Adrenal gland (tissue), 12 donors: ENCODE results near the gene NEURL4. TPM values are rescaled to one million over a fixed set of nuclear protein-coding genes. Genes with fewer than 3 reads are reported as not detected.
A peak's percentile ranks its signal among the peaks of the same experiment; 100 is the strongest.

Source experiments
- DNase-seq, 7 donors: peaks; one replicate each; pipeline ENCODE4 v3.0.0-alpha.2; 2019 to 2020
- H3K27ac ChIP-seq, 5 donors: fragments of 200-600 bp; sonication (generic) in 4 of 5; 1 replicate in 3 of 5; 2 replicates in 2 of 5; pipeline versions ENCODE4 v1.5.1 to v1.8.0; 2016 to 2020; ENCODE audit warnings: mild to moderate bottlenecking in 1 of 5
- H3K27me3 ChIP-seq: fragments of 200-600 bp; 2 replicates; pipeline ENCODE4 v1.8.0; 2021
- H3K36me3 ChIP-seq, 2 donors: fragments of 200-600 bp; replicated peaks in 1 of 2; 1 replicate in 1 of 2; 2 replicates in 1 of 2; pipeline versions ENCODE4 v1.5.1 to v1.8.0; 2018 to 2022
- H3K4me1 ChIP-seq, 2 donors: fragments of 200-600 bp; replicated peaks in 1 of 2; 1 replicate in 1 of 2; 2 replicates in 1 of 2; pipeline versions ENCODE4 v1.5.1 to v1.8.0; 2018 to 2021
- H3K4me3 ChIP-seq, 4 donors: fragments of 200-600 bp; sonication (generic) in 3 of 4; one replicate each; pipeline ENCODE4 v1.5.1; 2016 to 2018
- H3K9me3 ChIP-seq, 3 donors: fragments of 200-600 bp; sonication (generic) in 1 of 3; replicated peaks in 1 of 3; 1 replicate in 2 of 3; 2 replicates in 1 of 3; pipeline versions ENCODE4 v1.5.1 to v1.8.0; 2016 to 2021
- CTCF ChIP-seq, 6 experiments: fragments of 450-650 bp in 4 of 6; fragments of 200-600 bp in 2 of 6; sonication (generic) in 1 of 6; IDR thresholded peaks; 1 replicate in 5 of 6; 2 replicates in 1 of 6; pipeline versions ENCODE4 v1.5.1 to v1.8.0; 2016 to 2021; ENCODE audit warnings: antibody characterized with exemption in 6 of 6, mild to moderate bottlenecking in 2 of 6, moderate library complexity in 1 of 6
- POLR2A ChIP-seq, 2 donors: fragments of 450-650 bp; IDR thresholded peaks; one replicate each; pipeline ENCODE4 v1.6.1; 2017; ENCODE audit warnings: antibody characterized with exemption in 2 of 2, mild to moderate bottlenecking in 2 of 2, moderate library complexity in 1 of 2
- WGBS, 4 donors: extraction: QIAGEN DNeasy Blood & Tissue Kit in 2 of 4; methylation state at CpG; one replicate each; pipeline versions ENCODE4 v1.1.5 to v1.1.7; 2013 to 2017; 5-methylcytosine and 5-hydroxymethylcytosine counted together
- intact Hi-C, 2 donors: fragments of 100-400 bp; cut with DNase I; formaldehyde crosslinking; loops; one replicate each; pipeline versions ENCODE4 v1.14.1 to v1.15.0; 2022 to 2023
- polyA plus RNA-seq, 3 donors: library from polyadenylated mRNA; stranded (reverse); fragments of 200-250 nt in 2 of 3; fragments of 350-450 nt in 1 of 3; fragmentation: Illumina TruSeq in 1 of 3; extraction: RNeasy Lipid Tissue Mini Kit (QIAGEN cat#74804) in 1 of 3; gene quantifications; one replicate each; pipeline ENCODE4 v1.2.3, GENCODE V29; 2013 to 2014
- total RNA-seq, 9 donors: library from RNA; depleted of rRNA in 4 of 9; stranded (reverse); fragments of >200 nt in 4 of 9; fragments of 120-200 nt in 1 of 9; fragmentation: NEBNext Ultra II Directional in 1 of 9; extraction: Animal tissue kit (Norgen Biotek cat#: 25700) in 1 of 9; gene quantifications; one replicate each; pipeline versions ENCODE4 v1.1.0 to v1.2.4, GENCODE V29; 2013 to 2023
- donor health status: healthy with polysubstance abuse.
- donor health status: Bipolar disorder and iron deficiency.
- donor health status: DM: yes; HTN: yes; CAD: no.
- donor health status: DM: no; HTN: no; CAD: no.
- donor health status: DM: no; HTN: no; CAD: no.
- donor health status: DM: yes; HTN: yes; CAD: no.

The NEURL4 gene
- total and polyA plus RNA-seq, 12 donors, result 8.7 to 111 (median 25.9) TPM

GRCh38 chr17:7351665-7352502 is 22.7 kb upstream of the NEURL4 start, which contains the start of gene KCTD11:
Gene KCTD11 (plus strand): TSS chr17:7352162.
- 0 to 2% (median 1%) methylated on average over 5 to 91 of the region's 91 CpGs for WGBS, 4 donors
- H3K4me3 ChIP-seq, result peak within 1 kb of the TSS in 3 of 4 donors; percentile 47 to 78 (median 68)
- intact Hi-C loops, result loop anchor here (10.0 kb wide), 2 partner anchors 203 to 213 kb away; partner anchors contain the start of genes SENP3 (in 1 of the 2) and TNFSF13 (in 1 of the 2)

GRCh38 chr17:7348478-7349242 is 19.5 kb upstream of the NEURL4 start:
- Histone ChIP-seq H3K4me3 (no peak overlapping the region), H3K9me3 (no peaks in the 10 kb centered on the region), H3K27ac (peak overlapping the region in 2 of 5 donors; percentile 29 to 95), H3K4me1 (peaks cover 21 to 45% of the 10 kb centered on the region in 2 donors), H3K27me3 (no peaks in the 10 kb centered on the region), H3K36me3 (no peaks in the 10 kb centered on the region)
- intact Hi-C loops, result no loop called here
- DNase-seq, result peak in 2 of 7 donors; percentile 31 to 51
- TF ChIP-seq POLR2A (IDR thresholded peaks at IDR 0.05) (peak in 1 of 2 donors; percentile 3), CTCF (IDR thresholded peaks at IDR 0.05) (no peak)
- WGBS, 4 donors, result 71 to 90% (median 80%) methylated on average over 19 of the region's 19 CpGs

More at GRCh38 chr17:7351665-7352502, 22.7 kb upstream of the NEURL4 start, which contains the start of gene KCTD11:
- Histone ChIP-seq H3K36me3 (no peaks in the 10 kb centered on the region), H3K27ac (peak within 1 kb of the TSS; percentile 95 to 99 (median 98)), H3K4me1 (peaks cover 21 to 39% of the 10 kb centered on the region in 2 donors), H3K27me3 (no peaks in the 10 kb centered on the region), H3K9me3 (no peaks in the 10 kb centered on the region)
- TF ChIP-seq CTCF (IDR thresholded peaks at IDR 0.05), result peak in 2 of 6 experiments; percentile 17 to 47
- TF ChIP-seq POLR2A (IDR thresholded peaks at IDR 0.05), result peak in 1 of 2 donors; percentile 82
- peak; percentile 90 to 94 (median 92) for DNase-seq

GRCh38 chr17:7347630-7348477 is 18.7 kb upstream of the NEURL4 start:
- intact Hi-C loops, result no loop called here
- DNase-seq, result peak in 4 of 7 donors; percentile 44 to 64 (median 52)
- no peaks in the 10 kb centered on the region for H3K9me3 ChIP-seq
- H3K4me1 ChIP-seq, result peaks cover 20 to 42% of the 10 kb centered on the region in 2 donors
- no peak overlapping the region for H3K4me3 ChIP-seq
- H3K27me3 ChIP-seq, result no peaks in the 10 kb centered on the region
- no peaks in the 10 kb centered on the region for H3K36me3 ChIP-seq
- 36 to 66% (median 60%) methylated on average over 10 to 19 of the region's 19 CpGs for WGBS, 4 donors
- no peak for TF ChIP-seq CTCF (IDR thresholded peaks at IDR 0.05)
- no peak for TF ChIP-seq POLR2A (IDR thresholded peaks at IDR 0.05)
- peak overlapping the region in 1 of 5 donors; percentile 60 for H3K27ac ChIP-seq
